SK-N-MC (cell line): ENCODE data around the gene ADARB1.

Experiments used
- DNase-seq: peaks from one replicate; pipeline ENCODE4 v3.0.0-alpha.2; 2011; ENCODE audit warnings: low read depth, low spot score
- H3K27ac ChIP-seq: fragments of 200-600 bp; sonication (generic); 2 replicates; pipeline ENCODE4 v1.5.1; 2016; ENCODE audit warnings: mixed run types
- H3K36me3 ChIP-seq: fragments of 200-600 bp; sonication (generic); 2 replicates; pipeline ENCODE4 v1.6.1; 2017; ENCODE audit warnings: antibody characterized with exemption, low read length, mixed read lengths; ENCODE audit not compliant: insufficient read depth
- H3K4me3 ChIP-seq: fragments of 200-600 bp; sonication (generic); 2 replicates; pipeline ENCODE4 v1.5.1; 2016
- H3K9ac ChIP-seq: fragments of 200-600 bp; sonication (generic); 2 replicates; pipeline ENCODE4 v1.8.0; 2017; ENCODE audit warnings: mixed run types, mixed read lengths; ENCODE audit not compliant: insufficient read length
- H3K9me3 ChIP-seq: fragments of 200-600 bp; sonication (generic); 2 replicates; pipeline ENCODE4 v1.6.1; 2017; ENCODE audit warnings: low read depth, mild to moderate bottlenecking, antibody characterized with exemption, low read length, moderate library complexity, mixed read lengths
- EZH2 ChIP-seq: fragments of 200-600 bp; sonication (generic); IDR thresholded peaks from one replicate; pipeline ENCODE4 v1.6.1; 2017; ENCODE audit warnings: antibody characterized with exemption
- FOXP2 ChIP-seq: optimal IDR thresholded peaks from 2 replicates; pipeline ENCODE3; 2011; ENCODE audit warnings: mild to moderate bottlenecking, moderate library complexity; ENCODE audit not compliant: insufficient read depth; ENCODE audit errors: extremely low read length, control extremely low read depth
- POLR2AphosphoS5 ChIP-seq: IDR thresholded peaks from 2 replicates; pipeline ENCODE4 v1.6.1; 2012; ENCODE audit warnings: mild to moderate bottlenecking, low read depth, low read length, borderline replicate concordance

The ADARB1 gene

GRCh38 chr21:45248893-45249381 is 174.6 kb downstream of the ADARB1 start:
- no peak for TF ChIP-seq FOXP2
- TF ChIP-seq POLR2AphosphoS5: no peak
- TF ChIP-seq EZH2: no peak
- no peak for DNase-seq
- Histone ChIP-seq H3K36me3 (no peaks in the 10 kb centered on the region), H3K4me3 (no peak overlapping the region), H3K9ac (no peak overlapping the region), H3K9me3 (peaks cover 4% of the 10 kb centered on the region; the same call in 1 of the 2 replicates), H3K27ac (no peak overlapping the region)

- Histone ChIP-seq H3K4me3 (no peak overlapping the region), H3K36me3 (no peaks in the 10 kb centered on the region), H3K9ac (no peak overlapping the region), H3K9me3 (peaks cover 4% of the 10 kb centered on the region; the same call in 1 of the 2 replicates), H3K27ac (no peak overlapping the region)
- TF ChIP-seq EZH2 (no peak), FOXP2 (no peak), POLR2AphosphoS5 (no peak)
- no peak for DNase-seq
These were observed 175.2 kb downstream of the ADARB1 start for GRCh38 chr21:45249626-45250025.

GRCh38 chr21:45250272-45250671 is 175.9 kb downstream of the ADARB1 start:
- TF ChIP-seq EZH2 (no peak), POLR2AphosphoS5 (no peak), FOXP2 (no peak)
- H3K4me3 ChIP-seq: no peak overlapping the region
- peaks cover 4% of the 10 kb centered on the region; the same call in 1 of the 2 replicates for H3K9me3 ChIP-seq
- DNase-seq: no peak
- H3K9ac ChIP-seq: no peak overlapping the region
- H3K27ac ChIP-seq: no peak overlapping the region
- no peaks in the 10 kb centered on the region for H3K36me3 ChIP-seq

GRCh38 chr21:45250914-45251634 is 176.7 kb downstream of the ADARB1 start:
- TF ChIP-seq FOXP2 (no peak), EZH2 (no peak), POLR2AphosphoS5 (no peak)
- Histone ChIP-seq H3K27ac (no peak overlapping the region), H3K9me3 (peaks cover 4% of the 10 kb centered on the region; the same call in 1 of the 2 replicates), H3K9ac (no peak overlapping the region), H3K4me3 (no peak overlapping the region), H3K36me3 (no peaks in the 10 kb centered on the region)
- no peak for DNase-seq

GRCh38 chr21:45251635-45252447 is 177.5 kb downstream of the ADARB1 start:
- no peak overlapping the region for H3K4me3 ChIP-seq
- H3K27ac ChIP-seq: no peak overlapping the region
- TF ChIP-seq POLR2AphosphoS5 (no peak), EZH2 (no peak), FOXP2 (no peak)
- no peak overlapping the region for H3K9ac ChIP-seq
- DNase-seq: no peak
- no peaks in the 10 kb centered on the region for H3K36me3 ChIP-seq
- H3K9me3 ChIP-seq: peaks cover 4% of the 10 kb centered on the region; the same call in 1 of the 2 replicates

- H3K4me3 ChIP-seq: no peak overlapping the region
- TF ChIP-seq POLR2AphosphoS5 (no peak), EZH2 (no peak)
These were observed 178.1 kb downstream of the ADARB1 start for GRCh38 chr21:45252448-45252925.

GRCh38 chr21:45253180-45253579 is 178.8 kb downstream of the ADARB1 start:
- TF ChIP-seq EZH2 (no peak), POLR2AphosphoS5 (no peak), FOXP2 (no peak)
- Histone ChIP-seq H3K9me3 (peaks cover 4% of the 10 kb centered on the region; the same call in 1 of the 2 replicates), H3K9ac (no peak overlapping the region), H3K27ac (no peak overlapping the region), H3K4me3 (no peak overlapping the region), H3K36me3 (no peaks in the 10 kb centered on the region)
- no peak for DNase-seq

More at GRCh38 chr21:45252448-45252925, 178.1 kb downstream of the ADARB1 start:
- no peak for DNase-seq
- no peak overlapping the region for H3K27ac ChIP-seq
- no peak overlapping the region for H3K9ac ChIP-seq
- no peaks in the 10 kb centered on the region for H3K36me3 ChIP-seq
- peaks cover 4% of the 10 kb centered on the region; the same call in 1 of the 2 replicates for H3K9me3 ChIP-seq
